SIG-M5 (cell line): ENCODE measurements around the gene GRIN3B.

ENCODE experiments used
- DNase-seq: peaks from one replicate; lab custom pipeline; 2025; lab: John Stamatoyannopoulos, UW

The GRIN3B gene

DNA sequence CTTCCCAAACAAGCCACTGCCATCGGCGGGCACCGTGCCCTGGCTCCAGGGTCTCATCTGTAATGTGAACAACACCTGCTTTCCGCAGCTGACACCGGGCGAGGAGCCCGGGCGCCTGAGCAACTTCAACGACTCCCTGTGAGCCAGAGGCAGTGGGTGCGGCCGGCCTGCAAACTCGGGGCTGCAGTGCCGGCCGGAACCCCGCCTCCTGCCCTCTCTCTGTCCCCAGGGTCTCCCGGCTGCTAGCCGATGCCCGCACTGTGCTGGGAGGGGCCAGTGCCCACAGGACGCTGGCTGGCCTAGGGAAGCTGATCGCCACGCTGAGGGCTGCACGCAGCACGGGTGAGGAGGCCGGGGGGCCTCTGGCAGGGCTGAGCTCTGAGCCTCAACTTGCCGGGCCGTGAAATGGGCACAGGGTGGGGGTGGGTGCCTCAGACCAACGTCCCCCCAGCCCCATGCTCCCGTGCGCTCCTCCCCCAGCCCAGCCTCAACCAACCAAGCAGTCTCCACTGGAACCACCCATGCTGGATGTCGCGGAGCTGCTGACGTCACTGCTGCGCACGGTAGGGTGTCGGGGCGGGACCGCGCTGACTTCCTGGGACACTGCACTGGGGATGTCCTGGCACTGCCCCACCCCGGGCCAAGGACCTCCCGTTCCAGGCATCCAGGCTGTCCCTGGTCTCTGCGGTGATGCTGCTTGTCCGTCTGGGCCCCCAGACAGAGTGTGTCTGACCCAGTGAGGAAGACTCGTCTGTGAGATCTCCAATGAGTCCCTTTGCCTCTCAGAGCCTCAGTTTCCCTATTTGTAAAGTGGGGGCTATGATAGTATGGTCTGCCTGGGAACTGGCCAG lies 41.8 kb downstream of the GRIN3B start:
- no peak for DNase-seq

DNA sequence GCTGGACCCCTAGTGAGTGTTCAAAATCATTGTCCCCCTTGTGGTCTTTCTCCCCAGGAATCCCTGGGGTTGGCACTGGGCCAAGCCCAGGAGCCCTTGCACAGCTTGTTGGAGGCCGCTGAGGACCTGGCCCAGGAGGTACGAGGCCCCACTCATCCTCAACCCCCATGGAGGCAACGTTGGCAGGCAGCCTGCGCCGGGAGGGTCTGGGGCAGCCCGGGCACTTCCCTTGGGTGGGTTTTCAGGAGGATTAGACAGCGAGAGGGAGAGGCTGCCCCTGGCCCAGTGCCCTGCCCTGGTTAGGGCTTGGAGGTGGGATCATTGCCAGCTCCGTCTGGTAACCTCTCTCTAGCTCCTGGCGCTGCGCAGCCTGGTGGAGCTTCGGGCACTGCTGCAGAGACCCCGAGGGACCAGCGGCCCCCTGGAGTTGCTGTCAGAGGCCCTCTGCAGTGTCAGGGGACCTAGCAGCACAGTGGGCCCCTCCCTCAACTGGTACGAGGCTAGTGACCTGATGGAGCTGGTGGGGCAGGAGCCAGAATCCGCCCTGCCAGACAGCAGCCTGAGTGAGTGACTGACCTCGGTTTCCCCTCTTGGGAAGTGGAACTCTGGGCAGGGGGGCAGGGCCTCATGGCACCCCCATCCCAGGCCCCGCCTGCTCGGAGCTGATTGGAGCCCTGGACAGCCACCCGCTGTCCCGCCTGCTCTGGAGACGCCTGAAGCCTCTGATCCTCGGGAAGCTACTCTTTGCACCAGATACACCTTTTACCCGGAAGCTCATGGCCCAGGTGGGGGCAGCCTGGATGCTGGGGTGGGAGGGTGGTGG lies 42.7 kb downstream of the GRIN3B start:
- DNase-seq = no peak

- no peak for DNase-seq
Measured at GRCh38 chr19:1045247-1045603, 45.0 kb downstream of the GRIN3B start.

DNA sequence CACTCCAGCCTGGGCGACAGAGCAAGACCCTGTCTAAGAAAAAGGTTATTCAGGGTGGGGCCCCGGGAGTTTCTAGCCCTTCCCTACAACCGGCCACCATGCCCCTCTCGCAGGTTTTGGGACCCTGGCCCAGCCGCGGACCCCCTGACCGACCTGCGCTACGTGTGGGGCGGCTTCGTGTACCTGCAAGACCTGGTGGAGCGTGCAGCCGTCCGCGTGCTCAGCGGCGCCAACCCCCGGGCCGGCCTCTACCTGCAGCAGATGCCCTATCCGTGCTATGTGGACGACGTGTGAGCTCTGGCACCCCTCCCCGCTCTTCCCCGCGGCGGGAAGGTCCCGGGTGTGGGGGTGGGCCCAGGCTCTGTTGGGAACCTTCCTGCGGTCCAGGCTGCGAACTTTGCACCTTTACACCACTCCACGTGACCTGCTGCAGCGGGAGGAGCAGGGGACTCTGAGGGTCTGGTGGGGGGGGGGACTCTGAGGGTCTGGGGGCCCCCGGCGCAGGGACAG lies 46.0 kb downstream of the GRIN3B start:
- no peak for DNase-seq

GRCh38 chr19:1046836-1047695 lies 46.8 kb downstream of the GRIN3B start:
- no peak for DNase-seq

- DNase-seq = no peak
Measured at GRCh38 chr19:1047696-1048147, 47.5 kb downstream of the GRIN3B start.

DNA sequence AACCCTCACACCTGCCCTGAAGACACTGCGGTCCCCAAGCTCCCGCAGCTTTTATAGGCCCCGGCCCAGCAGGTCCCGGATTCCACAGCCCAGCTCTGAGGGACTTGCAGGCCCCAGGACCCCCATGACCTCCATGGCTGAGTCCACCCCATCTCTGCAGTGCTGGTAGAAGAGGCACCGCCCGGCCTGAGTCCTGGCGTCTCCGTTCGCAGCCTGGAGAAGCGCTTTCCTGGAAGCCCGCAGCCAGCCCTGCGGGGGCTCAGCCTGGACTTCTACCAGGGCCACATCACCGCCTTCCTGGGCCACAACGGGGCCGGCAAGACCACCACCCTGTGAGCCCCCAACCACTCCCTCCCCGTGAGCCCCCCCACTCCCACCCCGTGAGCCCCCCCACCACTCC lies 48.9 kb downstream of the GRIN3B start:
- no peak for DNase-seq

GRCh38 chr19:1049800-1050199 lies 49.6 kb downstream of the GRIN3B start:
- no peak for DNase-seq

- DNase-seq = no peak
Measured at GRCh38 chr19:1050989-1051788, 51.0 kb downstream of the GRIN3B start.

GRCh38 chr19:1051791-1052190 lies 51.6 kb downstream of the GRIN3B start:
- DNase-seq = no peak

GRCh38 chr19:1052349-1052975 lies 52.2 kb downstream of the GRIN3B start:
- no peak for DNase-seq

- DNase-seq = no peak
Measured at GRCh38 chr19:1053176-1054101, 53.2 kb downstream of the GRIN3B start.

GRCh38 chr19:1054102-1055027 lies 54.1 kb downstream of the GRIN3B start:
- DNase-seq = no peak

- DNase-seq = no peak
Measured at GRCh38 chr19:1055028-1055425, 54.8 kb downstream of the GRIN3B start.

DNA sequence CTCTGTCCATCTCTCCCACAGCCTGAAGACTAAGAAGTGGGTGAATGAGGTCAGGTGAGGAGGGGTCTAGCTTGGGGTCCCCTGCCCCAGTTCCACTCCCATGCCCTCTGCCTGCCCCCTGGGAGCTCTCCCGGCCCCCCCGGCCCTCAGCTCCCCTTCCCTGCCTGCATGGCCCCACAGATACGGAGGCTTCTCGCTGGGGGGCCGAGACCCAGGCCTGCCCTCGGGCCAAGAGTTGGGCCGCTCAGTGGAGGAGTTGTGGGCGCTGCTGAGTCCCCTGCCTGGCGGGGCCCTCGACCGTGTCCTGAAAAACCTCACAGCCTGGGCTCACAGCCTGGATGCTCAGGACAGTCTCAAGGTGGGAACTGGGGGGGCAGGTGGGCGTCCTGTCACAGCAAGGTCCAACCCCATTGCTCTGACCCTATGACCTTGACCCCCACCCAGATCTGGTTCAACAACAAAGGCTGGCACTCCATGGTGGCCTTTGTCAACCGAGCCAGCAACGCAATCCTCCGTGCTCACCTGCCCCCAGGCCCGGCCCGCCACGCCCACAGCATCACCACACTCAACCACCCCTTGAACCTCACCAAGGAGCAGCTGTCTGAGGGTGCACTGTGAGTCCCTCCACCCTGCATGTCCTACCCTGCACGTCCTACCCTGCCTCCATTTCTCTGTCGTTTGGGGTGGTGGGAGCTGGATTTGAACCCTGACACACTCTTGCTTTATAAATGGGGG lies 55.8 kb downstream of the GRIN3B start:
- no peak for DNase-seq

DNA sequence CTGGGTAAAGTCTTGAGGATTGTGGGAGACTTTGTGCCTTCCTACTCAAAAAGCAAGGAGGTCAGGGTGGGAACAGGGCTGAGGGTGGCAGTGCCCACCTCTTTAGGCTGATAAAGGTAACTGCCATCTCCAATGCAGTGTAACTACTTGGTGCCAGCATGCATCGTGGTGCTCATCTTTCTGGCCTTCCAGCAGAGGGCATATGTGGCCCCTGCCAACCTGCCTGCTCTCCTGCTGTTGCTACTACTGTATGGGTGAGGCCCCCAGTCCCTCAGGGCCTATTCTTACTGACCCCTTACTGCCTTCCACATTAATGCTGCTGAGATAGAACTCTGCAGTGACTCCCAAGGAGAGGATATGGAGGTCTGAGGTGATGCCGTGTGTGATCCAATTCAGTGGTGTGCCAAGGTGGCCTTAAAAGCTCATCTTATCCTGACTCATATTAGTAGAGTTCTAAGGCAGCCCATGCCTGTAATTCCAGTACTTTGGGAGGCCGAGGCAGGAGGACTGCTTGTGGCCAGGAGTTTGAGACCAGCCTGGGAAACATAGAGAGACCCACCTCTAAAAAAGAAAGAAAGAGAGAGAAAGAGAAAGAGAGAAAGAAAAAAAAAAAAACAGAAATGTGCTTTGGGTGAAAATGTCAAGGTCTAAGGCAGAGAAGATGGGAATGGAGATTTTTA lies 57.1 kb downstream of the GRIN3B start:
- DNase-seq = no peak

DNA sequence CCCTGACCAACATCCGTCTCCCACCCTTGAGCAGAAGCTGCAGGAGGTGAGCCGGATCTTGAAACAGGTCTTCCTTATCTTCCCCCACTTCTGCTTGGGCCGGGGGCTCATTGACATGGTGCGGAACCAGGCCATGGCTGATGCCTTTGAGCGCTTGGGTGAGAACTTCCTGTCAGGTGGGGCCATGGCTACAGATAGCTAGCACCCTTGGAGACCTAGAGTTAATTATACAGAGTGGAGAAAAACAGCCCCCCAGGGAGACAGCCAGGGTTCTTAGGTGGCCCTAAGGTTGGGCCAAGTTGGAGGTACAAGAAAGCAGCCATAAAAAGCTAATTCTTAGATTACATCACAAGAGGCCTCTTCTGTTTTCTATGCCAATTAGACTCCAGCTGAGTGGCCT lies 57.9 kb downstream of the GRIN3B start:
- no peak for DNase-seq
